ENCODE data around the gene ABHD17A. TPM values are rescaled to one million over a fixed set of nuclear protein-coding genes. Genes with fewer than 3 reads are reported as not detected.

ABHD17A gene
- total and polyA plus RNA-seq, 2 of the 8 experiments (the other 6 are each of a cell fraction or from before 2014, with no cell fraction given) = 41.2 to 87.4 TPM

DNA sequence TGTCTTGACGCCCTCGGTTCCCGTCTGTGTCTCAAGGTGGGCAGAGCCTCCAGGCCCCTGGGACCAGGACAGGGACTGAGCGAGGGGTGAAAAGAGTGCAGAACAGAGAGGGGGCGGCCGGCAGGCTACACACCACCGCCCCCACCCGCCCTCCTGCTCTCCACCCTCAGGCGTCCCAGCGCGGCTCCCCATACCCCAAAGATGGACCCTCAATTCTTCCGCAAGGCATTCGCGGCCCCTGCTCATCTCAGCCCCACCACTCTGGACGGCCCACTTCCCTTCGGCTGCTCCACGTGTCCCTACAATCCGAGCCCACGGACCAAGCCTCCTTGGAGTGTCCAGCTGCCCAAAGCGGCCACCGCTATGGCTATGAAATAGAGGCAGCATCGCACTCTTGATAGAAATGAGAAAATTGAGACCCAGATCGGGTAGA is 23.7 kb downstream of the ABHD17A start:
- H2BK5ac ChIP-seq (ENCODE audit: low read depth, low read length) = no peak overlapping the region
- H3K36me3 ChIP-seq (ENCODE audit: control insufficient read depth in 2 of 4, insufficient read depth in 4 of 4, low read length in 3 of 4) = no peaks in the 10 kb centered on the region
- H3K27me3 ChIP-seq (replicated peaks in 1 of 4; ENCODE audit: control insufficient read depth in 3 of 4, extremely low read depth in 1 of 4, insufficient read depth in 3 of 4, low read length in 3 of 4) = peaks cover 0 to 15% (median 6%) of the 10 kb centered on the region in 4 experiments; a peak in 5 of 7 replicates
- H4K91ac ChIP-seq (replicated peaks; ENCODE audit: insufficient read length, low read length) = no peak overlapping the region
- H3K27ac ChIP-seq (ENCODE audit: low read depth, low read length) = no peak overlapping the region
- no peak overlapping the region for H2BK20ac ChIP-seq (ENCODE audit: low read length)
- H3K79me1 ChIP-seq (ENCODE audit: low read depth, low read length) = peaks cover 16% of the 10 kb centered on the region
- 7% methylated on average over 23 of the region's 23 CpGs; no CpG with 5 or more reads in 1 of the 2 experiments for WGBS, 2 experiments (ENCODE audit: extremely low coverage in 1 of 2, insufficient coverage in 1 of 2, insufficient read length in 1 of 2, insufficient replicate concordance in 2 of 2, low coverage in 1 of 2, low lambda C conversion rate in 2 of 2, missing lambda C conversion rate in 1 of 2)
- DNase-seq (ENCODE audit: low read depth in 1 of 2, low spot score in 2 of 2) = no peak
- no peaks in the 10 kb centered on the region for H3K9me3 ChIP-seq (ENCODE audit: insufficient read depth in 2 of 2, low read depth in 1 of 2, low read length in 1 of 2)
- H2BK12ac ChIP-seq (ENCODE audit: low read depth, low read length) = no peak overlapping the region
- H2AK5ac ChIP-seq (ENCODE audit: low read depth, low read length) = no peak overlapping the region
- peaks cover 18 to 55% of the 10 kb centered on the region in 2 experiments; a peak in 3 of 4 replicates for H3K79me2 ChIP-seq (ENCODE audit: control insufficient read depth in 1 of 2, insufficient read depth in 2 of 2, low read length in 2 of 2)
- no peak for FAIRE-seq
- ChIA-PET CTCF (ENCODE audit: partially characterized antibody) (interaction anchor here (0.9 kb wide), 1 partner anchor 24 kb away, joined by 3 read pairs; no protein-coding TSS in a partner anchor), POLR2A (ENCODE audit: partially characterized antibody) (interaction anchor here (1.1 to 1.3 kb wide), 2 partner anchors 13 to 42 kb away, joined by 3 to 4 read pairs; partner anchors contain the start of gene REXO1)
- no peak overlapping the region for H2BK15ac ChIP-seq (ENCODE audit: low read length)
- H4K20me1 ChIP-seq (replicated peaks in 1 of 2; ENCODE audit: control insufficient read depth in 1 of 2, insufficient read depth in 2 of 2, low read length in 2 of 2) = peaks cover 32 to 47% of the 10 kb centered on the region in 2 experiments
- H3K23ac ChIP-seq (ENCODE audit: insufficient read length) = no peak overlapping the region
- H3K4me3 ChIP-seq (ENCODE audit: extremely low read depth in 1 of 4, insufficient read depth in 2 of 4, low read depth in 3 of 4, low read length in 4 of 4) = peak overlapping the region; percentile 66 to 84 (median 76)
- peak overlapping the region in 1 of 4 experiments; percentile 49; a peak in 1 of 7 replicates for H3K9ac ChIP-seq (replicated peaks in 1 of 4; ENCODE audit: extremely low read depth in 1 of 4, low read depth in 3 of 4, low read length in 3 of 4)
- TF ChIP-seq GTF2F1 (IDR thresholded peaks at IDR 0.05; ENCODE audit: borderline replicate concordance, low read depth, low read length) (no peak), ZNF274 (IDR thresholded peaks at IDR 0.05; ENCODE audit: borderline replicate concordance, extremely low read depth, low read length) (no peak), CREB1 (IDR thresholded peaks at IDR 0.05) (no peak), SP2 (IDR thresholded peaks at IDR 0.05; ENCODE audit: low read length) (no peak), CBX5 (IDR thresholded peaks at IDR 0.05; ENCODE audit: low read depth, low read length) (no peak), TEAD4 (IDR thresholded peaks at IDR 0.05; ENCODE audit: low read depth, low read length) (no peak), RXRA (IDR thresholded peaks at IDR 0.05; ENCODE audit: insufficient read depth, low read depth, low read length) (no peak)
- H3K4me1 ChIP-seq (replicated peaks in 1 of 4; ENCODE audit: control insufficient read depth in 3 of 4, insufficient read depth in 4 of 4, low read length in 3 of 4) = peaks cover 0 to 52% (median 37%) of the 10 kb centered on the region in 4 experiments; a peak in 6 of 7 replicates
- H4K5ac ChIP-seq (ENCODE audit: insufficient read length, low read depth, low read length) = no peak overlapping the region
- H3K14ac ChIP-seq (ENCODE audit: insufficient read length) = no peak overlapping the region
- H3K18ac ChIP-seq (ENCODE audit: extremely low read depth, low read length) = peak overlapping the region; percentile 48
- no peak overlapping the region for H3K4ac ChIP-seq (replicated peaks; ENCODE audit: insufficient read length, low read depth, low read length)
- peaks cover 12% of the 10 kb centered on the region; the same call in 1 of the 2 replicates for H3K23me2 ChIP-seq (ENCODE audit: low read depth, low read length)
- H2AFZ ChIP-seq (ENCODE audit: low read length) = no peak overlapping the region
- H3K56ac ChIP-seq (replicated peaks; ENCODE audit: insufficient read length, low read depth, low read length) = no peak overlapping the region
- H4K8ac ChIP-seq (ENCODE audit: extremely low read depth, insufficient read depth, low read length) = no peak overlapping the region
- H2BK120ac ChIP-seq (replicated peaks; ENCODE audit: low read depth, low read length) = no peak overlapping the region
- peak overlapping the region; percentile 89 to 90 for H3K4me2 ChIP-seq (ENCODE audit: insufficient read depth in 1 of 2, low read depth in 2 of 2, low read length in 2 of 2)
